ENCODE results near the gene VCP.

- TF ChIP-seq CTCF (IDR thresholded peaks at IDR 0.05; ENCODE audit: low read depth, low read length, poor library complexity, severe bottlenecking) (no peak), EZH2phosphoT487 (IDR thresholded peaks at IDR 0.05; ENCODE audit: borderline replicate concordance, low read length) (no peak)
Measured at GRCh38 chr9:35026671-35027070, 45.8 kb downstream of the VCP start.
